Measurements from ENCODE around the gene CNTN5.

CNTN5 gene

DNA sequence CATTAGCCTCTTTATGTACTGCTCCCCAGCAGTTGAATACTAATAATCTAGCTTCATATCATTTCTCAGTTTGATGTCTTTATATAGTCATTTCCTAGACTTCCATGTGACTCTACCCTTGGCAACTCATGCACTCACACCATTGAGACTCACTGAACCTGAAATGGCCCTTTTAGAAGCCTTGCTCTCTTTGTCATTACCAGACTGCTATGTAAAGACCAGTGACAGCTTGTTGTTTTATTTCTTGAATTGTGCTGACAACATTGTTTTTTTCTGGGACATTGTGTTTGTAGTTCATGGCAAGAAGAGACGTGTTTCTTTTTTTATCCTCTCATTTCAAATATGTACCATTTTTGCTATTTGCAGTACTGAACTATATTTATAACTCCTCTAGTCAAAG lies 256.5 kb downstream of the CNTN5 start:
- no peak for TF ChIP-seq TAF1 (IDR thresholded peaks at IDR 0.05; ENCODE audit: low read depth)
- TF ChIP-seq, protein P1, sequence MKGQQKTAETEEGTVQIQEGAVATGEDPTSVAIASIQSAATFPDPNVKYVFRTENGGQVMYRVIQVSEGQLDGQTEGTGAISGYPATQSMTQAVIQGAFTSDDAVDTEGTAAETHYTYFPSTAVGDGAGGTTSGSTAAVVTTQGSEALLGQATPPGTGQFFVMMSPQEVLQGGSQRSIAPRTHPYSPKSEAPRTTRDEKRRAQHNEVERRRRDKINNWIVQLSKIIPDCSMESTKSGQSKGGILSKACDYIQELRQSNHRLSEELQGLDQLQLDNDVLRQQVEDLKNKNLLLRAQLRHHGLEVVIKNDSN (IDR thresholded peaks at IDR 0.05): no peak
- TF ChIP-seq EP300 (IDR thresholded peaks at IDR 0.05; ENCODE audit: borderline replicate concordance): no peak
- TF ChIP-seq RAD21 (IDR thresholded peaks at IDR 0.05; ENCODE audit: low read depth): no peak
- no peak for TF ChIP-seq YY1 (IDR thresholded peaks at IDR 0.05; ENCODE audit: low read depth)
- TF ChIP-seq TCF12 (IDR thresholded peaks at IDR 0.05; ENCODE audit: low read depth): no peak
- TF ChIP-seq CREB1 (IDR thresholded peaks at IDR 0.05; ENCODE audit: low read depth): no peak
- no peak for TF ChIP-seq TEAD4 (IDR thresholded peaks at IDR 0.05)
- TF ChIP-seq, protein P2, sequence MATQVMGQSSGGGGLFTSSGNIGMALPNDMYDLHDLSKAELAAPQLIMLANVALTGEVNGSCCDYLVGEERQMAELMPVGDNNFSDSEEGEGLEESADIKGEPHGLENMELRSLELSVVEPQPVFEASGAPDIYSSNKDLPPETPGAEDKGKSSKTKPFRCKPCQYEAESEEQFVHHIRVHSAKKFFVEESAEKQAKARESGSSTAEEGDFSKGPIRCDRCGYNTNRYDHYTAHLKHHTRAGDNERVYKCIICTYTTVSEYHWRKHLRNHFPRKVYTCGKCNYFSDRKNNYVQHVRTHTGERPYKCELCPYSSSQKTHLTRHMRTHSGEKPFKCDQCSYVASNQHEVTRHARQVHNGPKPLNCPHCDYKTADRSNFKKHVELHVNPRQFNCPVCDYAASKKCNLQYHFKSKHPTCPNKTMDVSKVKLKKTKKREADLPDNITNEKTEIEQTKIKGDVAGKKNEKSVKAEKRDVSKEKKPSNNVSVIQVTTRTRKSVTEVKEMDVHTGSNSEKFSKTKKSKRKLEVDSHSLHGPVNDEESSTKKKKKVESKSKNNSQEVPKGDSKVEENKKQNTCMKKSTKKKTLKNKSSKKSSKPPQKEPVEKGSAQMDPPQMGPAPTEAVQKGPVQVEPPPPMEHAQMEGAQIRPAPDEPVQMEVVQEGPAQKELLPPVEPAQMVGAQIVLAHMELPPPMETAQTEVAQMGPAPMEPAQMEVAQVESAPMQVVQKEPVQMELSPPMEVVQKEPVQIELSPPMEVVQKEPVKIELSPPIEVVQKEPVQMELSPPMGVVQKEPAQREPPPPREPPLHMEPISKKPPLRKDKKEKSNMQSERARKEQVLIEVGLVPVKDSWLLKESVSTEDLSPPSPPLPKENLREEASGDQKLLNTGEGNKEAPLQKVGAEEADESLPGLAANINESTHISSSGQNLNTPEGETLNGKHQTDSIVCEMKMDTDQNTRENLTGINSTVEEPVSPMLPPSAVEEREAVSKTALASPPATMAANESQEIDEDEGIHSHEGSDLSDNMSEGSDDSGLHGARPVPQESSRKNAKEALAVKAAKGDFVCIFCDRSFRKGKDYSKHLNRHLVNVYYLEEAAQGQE (IDR thresholded peaks at IDR 0.05; ENCODE audit: low read depth): no peak

DNA sequence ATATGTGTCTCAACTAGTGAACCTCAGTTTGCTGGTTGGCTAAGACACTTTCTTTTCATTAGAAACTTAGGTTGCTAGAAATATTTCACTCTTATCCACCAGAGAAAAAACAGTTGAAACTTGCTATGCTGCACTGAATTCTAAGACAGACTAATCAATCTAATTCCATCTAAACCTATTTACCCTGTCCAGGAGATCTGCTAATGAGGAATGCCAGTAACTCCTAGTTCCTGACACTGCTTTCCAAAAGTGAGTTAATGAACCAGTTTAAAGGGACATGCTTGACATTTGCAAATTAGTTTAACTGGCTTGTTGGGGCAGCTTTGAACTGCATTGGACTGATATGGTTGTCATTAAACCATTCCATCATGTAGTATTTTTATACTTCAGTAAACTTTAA lies 258.5 kb downstream of the CNTN5 start:
- TF ChIP-seq CREB1 (IDR thresholded peaks at IDR 0.05; ENCODE audit: low read depth) (no peak), TEAD4 (IDR thresholded peaks at IDR 0.05) (no peak), ZBTB7A (IDR thresholded peaks at IDR 0.05; ENCODE audit: low read depth) (no peak), RAD21 (IDR thresholded peaks at IDR 0.05; ENCODE audit: low read depth) (no peak), EP300 (IDR thresholded peaks at IDR 0.05; ENCODE audit: borderline replicate concordance) (no peak)
- TF ChIP-seq, protein P1 (IDR thresholded peaks at IDR 0.05): no peak
- TF ChIP-seq, protein P2 (IDR thresholded peaks at IDR 0.05; ENCODE audit: low read depth): no peak

DNA sequence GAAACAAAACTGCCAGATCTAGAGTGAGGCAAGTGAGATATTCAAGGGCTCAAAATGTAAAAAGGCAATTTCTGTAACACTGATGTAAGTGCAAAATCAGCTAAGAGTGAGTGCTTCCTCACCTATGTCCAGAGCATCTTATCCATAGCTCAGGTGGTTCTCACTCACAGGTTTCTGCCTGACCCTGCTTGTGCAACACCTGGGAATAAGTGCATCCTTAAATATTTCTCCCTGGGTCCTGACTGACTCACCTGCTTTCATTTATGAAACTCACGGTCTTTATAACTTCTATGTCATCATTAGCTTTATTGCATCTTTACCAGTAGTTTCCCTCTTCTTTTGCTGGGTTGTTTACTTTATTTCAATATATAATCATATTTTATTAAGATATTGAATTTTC lies 260.6 kb downstream of the CNTN5 start:
- TF ChIP-seq CREB1 (IDR thresholded peaks at IDR 0.05; ENCODE audit: low read depth) (no peak), FOXM1 (IDR thresholded peaks at IDR 0.05; ENCODE audit: borderline replicate concordance, low read depth) (no peak), YY1 (IDR thresholded peaks at IDR 0.05; ENCODE audit: low read depth) (no peak), RAD21 (IDR thresholded peaks at IDR 0.05; ENCODE audit: low read depth) (no peak), EP300 (IDR thresholded peaks at IDR 0.05; ENCODE audit: borderline replicate concordance) (no peak), TCF12 (IDR thresholded peaks at IDR 0.05; ENCODE audit: low read depth) (no peak), ZBTB7A (IDR thresholded peaks at IDR 0.05; ENCODE audit: low read depth) (no peak), CEBPB (IDR thresholded peaks at IDR 0.05) (no peak), TAF1 (IDR thresholded peaks at IDR 0.05; ENCODE audit: low read depth) (no peak)
- TF ChIP-seq, protein P2 (IDR thresholded peaks at IDR 0.05; ENCODE audit: low read depth): no peak
- TF ChIP-seq, protein P3, sequence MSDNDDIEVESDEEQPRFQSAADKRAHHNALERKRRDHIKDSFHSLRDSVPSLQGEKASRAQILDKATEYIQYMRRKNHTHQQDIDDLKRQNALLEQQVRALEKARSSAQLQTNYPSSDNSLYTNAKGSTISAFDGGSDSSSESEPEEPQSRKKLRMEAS (IDR thresholded peaks at IDR 0.05): no peak
- TF ChIP-seq, protein P1 (IDR thresholded peaks at IDR 0.05): no peak

DNA sequence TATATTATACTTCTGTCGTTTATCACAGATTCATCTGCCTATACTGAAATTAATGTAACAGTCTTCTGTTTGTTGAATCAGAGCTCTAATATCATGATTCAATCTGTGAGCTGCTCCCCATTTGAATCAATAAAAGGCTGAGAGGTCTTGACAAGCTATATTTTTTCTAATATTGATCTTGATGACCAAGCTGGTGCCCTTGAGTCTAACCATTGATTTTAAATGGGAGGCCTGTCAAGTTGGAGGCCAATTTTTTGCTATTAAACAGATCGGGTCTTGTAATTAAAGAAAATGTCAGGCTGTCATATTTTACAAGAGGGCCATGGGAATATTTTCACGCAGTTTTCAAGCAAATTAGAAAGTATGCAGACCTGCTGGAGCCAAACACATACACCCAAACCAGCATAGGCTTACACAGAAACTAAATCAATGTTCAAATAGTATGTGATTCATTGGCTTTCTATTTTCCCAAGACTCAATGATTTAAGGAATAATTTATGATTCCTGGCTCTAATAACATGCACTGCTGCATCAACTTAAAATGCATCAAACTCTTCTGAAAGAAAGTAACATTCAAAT lies 286.9 kb downstream of the CNTN5 start:
- TF ChIP-seq FOXM1 (IDR thresholded peaks at IDR 0.05; ENCODE audit: borderline replicate concordance, low read depth) (no peak), RAD21 (IDR thresholded peaks at IDR 0.05; ENCODE audit: low read depth) (no peak), TCF12 (IDR thresholded peaks at IDR 0.05; ENCODE audit: low read depth) (no peak), NFIC (IDR thresholded peaks at IDR 0.05) (no peak), YY1 (IDR thresholded peaks at IDR 0.05; ENCODE audit: low read depth) (no peak), CEBPB (IDR thresholded peaks at IDR 0.05) (no peak), ZBTB7A (IDR thresholded peaks at IDR 0.05; ENCODE audit: low read depth) (no peak), EP300 (IDR thresholded peaks at IDR 0.05; ENCODE audit: borderline replicate concordance) (no peak), TEAD4 (IDR thresholded peaks at IDR 0.05) (no peak), CREB1 (IDR thresholded peaks at IDR 0.05; ENCODE audit: low read depth) (no peak), EGR1 (IDR thresholded peaks at IDR 0.05) (no peak)
- TF ChIP-seq, protein P3 (IDR thresholded peaks at IDR 0.05): no peak
- TF ChIP-seq, protein P1 (IDR thresholded peaks at IDR 0.05): no peak

Measured in Ishikawa (cell line).